Activated T-cell treated with anti-CD3 and anti-CD28 coated beads for 48 hours (primary cell): ENCODE measurements around the gene CMSS1.
"Not testable (repeated sequence)": the region's sequence is repeated elsewhere in the genome, so short reads cannot be mapped to it uniquely, and the experiment has no call there.

Experiments
- DNase-seq: peaks from one replicate; pipeline ENCODE4 v3.0.0-alpha.2; 2020; ENCODE audit warnings: low read depth

The CMSS1 gene

DNA sequence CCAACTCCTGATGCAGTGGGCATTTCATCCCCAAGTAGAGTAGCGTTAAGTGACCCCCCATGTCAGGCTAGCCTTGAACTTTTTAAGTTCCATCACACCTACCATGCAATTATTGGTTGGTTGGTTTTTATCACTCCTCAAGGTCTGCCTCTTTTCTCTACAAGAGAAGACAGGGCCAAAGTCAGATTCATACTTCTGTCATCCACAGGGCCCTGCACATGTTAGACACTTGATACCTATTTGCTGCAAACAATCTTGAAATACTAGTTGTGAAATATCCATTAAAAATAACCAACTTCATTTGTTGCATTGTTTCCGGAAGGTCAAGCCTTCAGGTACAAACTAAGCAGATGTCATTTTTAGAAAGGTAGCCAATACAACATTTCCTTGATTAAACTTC is 1.2 kb downstream of the CMSS1 start:
- DNase-seq = no peak

DNA sequence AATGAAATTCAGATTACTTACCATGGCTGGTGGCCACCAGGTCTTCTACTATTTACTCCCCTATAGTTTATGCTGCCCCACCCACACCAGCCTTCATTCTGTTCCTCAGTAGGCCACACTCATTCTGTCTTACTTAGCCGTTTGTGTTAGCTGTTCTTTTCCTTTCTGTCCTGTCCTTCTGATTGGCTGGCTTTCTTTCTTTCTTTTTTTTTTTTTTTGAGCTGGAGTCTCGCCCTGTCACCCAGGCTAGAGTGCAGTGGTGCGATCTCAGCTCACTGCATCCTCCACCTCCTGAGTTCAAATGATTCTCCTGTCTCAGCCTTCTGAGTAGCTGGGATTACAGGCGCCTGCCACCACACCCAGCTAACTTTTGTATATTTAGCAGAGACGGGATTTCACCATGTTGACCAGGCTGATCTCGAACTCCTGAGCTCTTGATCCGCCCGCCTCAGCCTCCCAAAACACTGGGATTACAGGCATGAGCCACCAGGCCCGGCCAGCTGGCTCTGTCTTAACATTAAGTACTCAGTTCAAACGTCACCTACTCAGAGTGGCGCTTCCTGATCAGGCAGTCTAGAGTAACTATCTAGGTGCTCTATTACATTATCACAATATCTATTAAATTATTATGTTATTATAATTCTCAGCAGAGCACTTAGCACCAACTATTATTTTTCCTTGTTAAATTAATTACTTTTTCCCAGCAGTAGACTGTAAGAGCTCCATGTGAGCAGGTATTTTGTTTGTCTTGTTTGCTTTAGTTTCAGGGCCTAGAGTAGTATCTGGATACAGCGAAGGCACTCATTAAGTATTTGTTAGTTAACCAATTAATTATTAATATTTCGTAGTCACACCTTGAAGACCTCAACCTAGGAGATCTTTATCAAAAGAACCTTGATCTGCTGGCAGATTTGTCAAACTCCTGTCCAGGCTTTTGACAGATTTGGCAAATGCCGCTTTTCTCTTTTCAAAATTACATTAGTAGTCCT is 6.4 kb downstream of the CMSS1 start:
- DNase-seq = no peak

DNA sequence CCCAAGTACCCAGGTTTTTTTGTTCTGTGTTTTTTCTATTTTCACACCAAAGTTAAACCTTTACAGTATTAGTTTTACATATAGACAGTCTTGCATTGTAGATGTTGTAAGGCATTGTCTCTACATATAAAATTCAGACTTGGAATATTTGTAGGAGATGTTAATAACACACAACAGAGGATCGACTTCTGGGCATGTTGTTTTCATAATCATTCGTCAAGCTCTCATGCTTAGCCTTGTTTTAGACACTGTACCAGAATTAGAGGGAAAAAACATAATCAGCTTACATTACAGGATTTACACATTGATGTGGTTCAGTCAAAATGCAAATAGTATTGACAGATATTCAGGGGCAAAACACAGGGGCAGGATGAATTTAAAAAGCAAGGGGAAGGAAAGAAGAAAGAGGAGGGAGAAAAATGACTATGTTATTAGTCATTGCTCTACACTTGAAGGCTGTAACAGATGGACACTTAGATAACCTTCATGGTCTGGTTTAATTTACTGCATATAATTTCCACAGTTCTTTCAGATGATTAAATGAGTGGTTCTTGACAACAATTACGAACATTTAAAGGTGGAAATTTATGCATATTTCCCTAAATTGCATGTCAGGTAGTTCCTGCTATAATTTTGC is 7.5 kb downstream of the CMSS1 start:
- DNase-seq = no peak

DNA sequence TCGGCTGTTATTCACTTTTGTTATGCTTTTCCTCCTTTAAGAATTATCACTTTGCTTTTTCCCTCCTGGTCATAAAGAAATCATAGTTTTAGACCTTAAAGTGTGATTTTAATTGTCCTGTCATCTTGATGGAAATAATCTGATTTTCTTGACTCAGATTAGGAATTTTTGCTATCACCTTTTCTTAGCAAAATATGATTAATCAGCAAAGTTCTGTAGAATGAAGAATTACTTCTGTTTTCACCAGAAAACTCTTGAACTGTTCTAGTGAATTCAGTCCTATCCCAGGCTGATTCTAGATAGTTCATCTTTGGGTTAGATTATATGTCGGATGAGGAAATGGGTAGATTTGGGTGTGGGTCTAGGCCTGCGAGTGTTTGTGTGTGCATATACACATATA is 12.2 kb downstream of the CMSS1 start:
- no peak for DNase-seq

DNA sequence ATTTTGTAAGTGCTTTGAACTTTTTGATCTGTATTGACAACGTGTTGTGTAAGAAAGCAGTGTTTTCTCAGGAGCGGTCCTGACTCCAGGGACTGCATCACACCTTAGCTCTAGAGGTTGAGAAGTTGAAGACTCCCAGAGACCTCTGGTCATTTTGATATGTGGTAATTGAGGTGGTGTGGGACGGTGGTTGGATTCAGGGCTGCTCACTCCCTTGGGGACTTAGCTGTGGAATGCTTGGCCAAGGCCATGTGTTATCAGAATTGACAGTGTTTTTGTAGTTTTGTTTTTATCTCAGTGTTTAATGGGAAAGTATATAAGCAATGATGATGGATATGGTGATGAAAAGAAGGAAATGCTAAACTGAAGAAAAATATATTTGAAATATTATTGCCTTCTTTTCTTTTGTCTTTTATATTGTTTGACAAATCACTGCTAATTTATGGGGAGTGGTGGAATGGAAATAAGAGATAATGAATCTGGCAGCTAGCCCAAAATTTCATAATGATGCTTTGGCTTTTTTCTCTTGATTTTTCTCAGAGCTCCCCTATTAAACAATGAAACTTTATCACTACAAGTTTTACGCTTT is 16.0 kb downstream of the CMSS1 start:
- no peak for DNase-seq

DNA sequence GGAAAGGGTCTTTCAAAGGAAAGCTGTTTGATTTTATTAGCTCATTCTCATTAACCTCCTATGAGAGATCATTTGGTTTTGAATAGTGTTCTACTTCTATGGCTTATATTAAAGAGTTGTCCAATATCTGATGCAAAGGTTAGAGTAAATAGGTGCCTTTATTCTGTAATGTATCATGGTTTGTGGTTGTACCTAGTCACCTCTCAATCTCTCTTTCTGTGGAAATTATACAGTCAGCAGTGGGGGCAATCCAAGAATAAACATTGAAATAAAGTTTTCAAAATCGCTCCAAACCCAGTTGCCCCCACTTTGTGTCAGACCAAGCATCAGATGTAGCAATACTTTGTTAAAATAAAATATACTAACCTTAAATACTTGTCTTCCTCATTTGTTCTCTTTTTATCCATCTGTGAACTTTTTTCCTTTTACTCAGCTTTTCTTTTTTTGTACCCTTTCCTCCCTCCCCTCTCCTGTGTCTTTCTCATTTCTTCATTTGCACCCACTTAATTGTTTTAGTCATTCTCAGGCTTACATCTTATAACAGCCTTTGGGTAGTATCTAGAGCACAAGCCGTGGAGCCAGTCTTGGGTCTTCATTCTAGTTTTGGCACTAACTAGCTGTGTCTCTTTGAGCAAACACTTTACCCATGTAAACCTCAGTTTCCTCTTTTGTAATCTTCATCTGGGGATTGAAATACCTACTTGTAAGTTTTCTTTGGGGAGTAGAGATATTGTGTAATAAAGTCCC is 16.7 kb downstream of the CMSS1 start:
- no peak for DNase-seq

DNA sequence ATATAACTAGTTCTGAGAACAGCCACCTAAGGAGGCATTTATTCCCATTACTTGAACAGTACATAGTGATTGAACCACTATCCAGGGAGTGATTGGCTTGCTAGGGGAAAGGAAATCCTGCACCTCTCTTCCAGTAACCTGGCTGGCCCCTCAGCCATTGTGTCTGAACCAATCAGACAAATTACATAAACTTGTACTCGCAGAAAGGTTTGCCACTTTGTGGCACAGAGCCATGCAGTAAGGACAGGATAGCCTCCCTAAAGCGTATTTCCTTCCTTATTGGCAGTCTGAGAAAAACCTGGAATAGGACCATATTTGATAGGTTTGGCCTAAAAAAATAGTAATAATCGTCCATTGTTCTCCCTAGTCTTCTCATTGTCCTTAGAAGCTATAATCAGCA is 19.0 kb downstream of the CMSS1 start:
- DNase-seq = no peak

DNA sequence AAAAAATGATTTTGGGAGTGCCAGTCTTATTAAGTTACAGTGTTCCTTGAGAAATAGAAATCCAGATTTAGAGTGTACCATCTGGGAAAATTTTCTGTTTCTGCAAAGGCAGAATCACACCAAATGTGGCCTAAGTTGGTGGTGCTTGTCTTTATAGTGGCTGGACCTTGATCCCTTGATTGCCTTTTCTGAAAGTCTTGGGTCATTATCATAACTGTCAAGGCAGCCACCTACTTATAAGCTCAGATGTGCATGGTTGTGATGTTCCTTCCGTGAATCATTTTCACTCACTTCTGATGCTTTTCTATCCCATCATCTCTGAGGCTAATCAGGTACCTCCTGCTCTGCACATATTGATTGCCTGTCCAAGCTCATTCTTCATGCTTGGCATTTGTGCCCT is 20.1 kb downstream of the CMSS1 start:
- DNase-seq = no peak

DNA sequence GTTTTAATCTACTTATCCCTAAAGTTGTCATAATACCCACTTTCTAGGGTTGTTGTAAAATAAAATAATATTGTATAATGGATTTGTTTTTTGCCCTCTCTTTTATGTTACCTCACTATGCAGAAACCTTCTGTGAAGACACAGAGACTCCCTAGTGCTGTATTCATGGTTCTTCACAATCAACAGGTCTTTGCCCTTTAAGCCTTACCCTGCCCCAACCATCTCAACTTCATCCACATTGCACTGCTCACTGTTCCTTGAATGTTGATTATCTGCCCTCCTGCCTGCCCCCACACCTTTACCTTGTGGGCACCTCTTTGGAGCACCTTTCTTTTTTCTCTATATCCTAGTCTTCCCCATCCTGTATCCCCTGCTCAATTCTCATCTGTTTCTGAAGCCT is 21.1 kb downstream of the CMSS1 start:
- no peak for DNase-seq

DNA sequence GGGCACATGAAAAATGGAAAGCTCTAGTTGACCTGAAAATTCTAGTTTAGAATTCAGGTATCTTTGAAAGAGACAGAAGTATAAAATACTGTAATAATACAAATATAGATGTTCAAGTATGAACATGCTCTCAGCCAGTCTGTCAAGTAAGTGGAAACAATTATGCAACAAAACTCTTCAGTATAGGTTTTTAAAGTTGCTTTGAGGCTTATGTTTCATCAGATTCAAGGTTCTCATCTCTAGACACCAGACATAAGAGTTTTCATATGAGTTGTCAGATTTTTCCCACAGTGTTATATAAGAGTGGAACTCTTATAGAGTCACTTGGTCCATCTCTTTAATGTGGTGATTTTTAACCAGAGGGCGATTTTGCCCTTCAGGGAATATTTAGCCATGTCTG is 22.0 kb downstream of the CMSS1 start:
- no peak for DNase-seq

DNA sequence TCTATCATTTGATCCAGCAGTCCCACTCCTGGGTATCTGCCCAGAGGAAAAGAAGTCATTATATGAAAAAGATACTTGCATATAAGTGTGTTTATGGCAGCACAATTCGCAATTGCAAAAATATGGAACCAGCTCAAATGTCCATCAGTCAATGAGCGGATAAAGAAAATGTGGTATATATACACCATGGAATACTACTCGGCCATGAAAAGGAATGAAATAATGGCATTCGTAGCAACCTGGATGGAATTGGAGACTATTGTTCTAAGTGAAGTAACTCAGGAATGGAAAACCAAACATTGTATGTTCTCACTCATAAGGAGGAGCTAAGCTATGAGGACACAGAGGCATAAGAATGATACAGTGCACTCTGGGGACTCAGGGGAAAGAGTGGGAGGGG is 24.3 kb downstream of the CMSS1 start:
- not testable (repeated sequence) for DNase-seq

DNA sequence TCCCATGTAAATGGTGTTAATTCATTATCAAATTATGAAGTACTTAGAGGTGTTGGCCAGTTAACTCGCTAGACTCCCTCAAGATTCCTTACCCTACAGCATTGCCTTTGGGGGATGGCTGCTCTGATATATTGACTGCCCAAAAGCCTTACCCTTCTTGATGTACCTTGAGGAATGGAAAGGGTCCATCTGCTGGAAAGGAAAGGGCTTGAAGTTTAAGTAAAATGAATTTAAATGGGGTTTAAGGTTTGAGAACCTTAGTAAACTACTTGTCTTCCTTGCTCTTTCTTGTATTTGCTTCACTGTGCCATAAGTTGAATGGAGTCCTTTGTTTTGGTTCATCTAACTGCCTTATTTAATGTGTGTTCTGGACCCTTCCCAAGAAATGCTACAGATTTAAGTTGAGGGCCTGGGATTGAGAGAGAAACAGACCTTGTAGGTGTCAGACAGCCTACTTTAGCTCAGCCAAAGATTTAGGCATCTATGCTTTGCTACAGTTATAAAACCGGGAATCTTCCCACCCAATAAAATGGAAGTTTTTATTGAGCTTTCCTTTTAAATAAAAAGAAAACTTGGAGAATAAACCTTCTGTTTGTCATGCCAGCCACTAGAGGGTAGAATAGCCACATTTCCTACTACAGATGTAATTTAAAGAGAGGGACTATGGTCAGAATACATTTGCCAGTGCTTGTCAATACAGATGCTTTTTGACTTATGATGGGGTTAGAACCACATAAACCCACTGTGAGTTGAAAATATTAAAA is 25.3 kb downstream of the CMSS1 start:
- no peak for DNase-seq

DNA sequence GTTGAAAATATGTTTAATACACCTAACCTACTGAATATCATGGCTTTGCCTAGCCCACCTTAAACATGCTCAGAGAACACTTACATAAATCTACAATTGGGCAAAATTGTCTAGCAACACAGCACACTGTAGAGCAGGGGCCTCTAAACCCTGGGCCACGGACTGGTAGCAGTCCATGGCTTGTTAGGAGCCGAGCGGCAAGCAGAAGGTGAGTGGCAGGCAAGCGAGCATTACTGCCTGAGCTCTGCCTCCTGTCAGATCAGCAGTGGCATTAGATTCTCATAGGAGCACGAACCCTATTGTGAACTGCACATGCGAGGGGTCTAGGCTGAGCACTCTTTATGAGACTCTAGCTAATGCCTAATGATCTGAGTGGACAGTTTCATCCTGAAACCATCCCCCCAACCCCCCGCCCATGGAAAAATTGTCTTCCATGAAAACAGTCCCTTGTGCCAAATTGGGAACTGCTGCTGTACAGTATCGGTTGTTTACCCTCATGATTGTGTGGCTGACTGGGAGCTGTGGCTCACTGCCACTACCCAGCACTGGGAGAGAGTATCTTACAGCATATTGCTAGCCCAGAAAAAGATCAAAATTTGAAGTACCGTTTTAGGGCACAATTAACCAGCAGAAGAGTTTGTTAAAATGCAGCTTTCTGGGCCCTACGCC is 26.1 kb downstream of the CMSS1 start:
- DNase-seq = no peak

DNA sequence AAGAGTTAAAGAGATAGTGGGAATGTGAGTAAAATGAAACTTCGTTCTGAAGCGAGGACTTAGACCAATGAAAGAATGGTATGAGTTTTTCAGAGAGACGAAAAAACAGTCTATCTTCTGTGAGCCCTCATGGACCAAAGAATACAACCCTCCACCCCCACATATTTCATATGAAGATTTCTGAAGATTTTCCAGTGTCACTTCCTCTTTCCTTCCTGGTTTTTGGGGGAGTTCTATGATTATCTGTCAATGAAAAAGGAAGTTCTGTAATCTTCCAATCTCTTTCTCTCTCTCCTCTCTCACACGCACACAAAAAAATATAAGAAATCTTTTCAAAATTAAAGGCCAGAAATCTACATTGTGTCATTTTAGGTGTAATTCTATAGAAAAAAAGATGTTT is 27.7 kb downstream of the CMSS1 start:
- DNase-seq = no peak

DNA sequence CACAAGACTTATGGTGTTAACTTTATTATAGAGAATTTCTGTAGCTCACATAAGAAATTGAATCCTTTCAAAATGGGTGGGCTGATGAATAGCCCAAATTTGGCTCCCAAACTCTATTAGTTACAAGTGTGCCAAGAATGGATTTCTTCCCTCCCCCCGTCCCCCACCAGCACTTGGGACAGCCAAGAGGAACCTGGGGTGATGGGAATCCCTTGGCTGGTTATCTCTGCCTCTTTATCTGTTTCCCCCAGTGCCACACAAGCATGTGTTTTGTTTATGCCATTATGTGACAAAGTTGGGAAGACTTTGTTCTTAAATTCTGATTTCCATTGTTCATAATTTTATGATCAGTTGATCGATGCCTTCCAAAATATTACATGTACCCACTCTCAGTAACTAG is 28.3 kb downstream of the CMSS1 start:
- no peak for DNase-seq

DNA sequence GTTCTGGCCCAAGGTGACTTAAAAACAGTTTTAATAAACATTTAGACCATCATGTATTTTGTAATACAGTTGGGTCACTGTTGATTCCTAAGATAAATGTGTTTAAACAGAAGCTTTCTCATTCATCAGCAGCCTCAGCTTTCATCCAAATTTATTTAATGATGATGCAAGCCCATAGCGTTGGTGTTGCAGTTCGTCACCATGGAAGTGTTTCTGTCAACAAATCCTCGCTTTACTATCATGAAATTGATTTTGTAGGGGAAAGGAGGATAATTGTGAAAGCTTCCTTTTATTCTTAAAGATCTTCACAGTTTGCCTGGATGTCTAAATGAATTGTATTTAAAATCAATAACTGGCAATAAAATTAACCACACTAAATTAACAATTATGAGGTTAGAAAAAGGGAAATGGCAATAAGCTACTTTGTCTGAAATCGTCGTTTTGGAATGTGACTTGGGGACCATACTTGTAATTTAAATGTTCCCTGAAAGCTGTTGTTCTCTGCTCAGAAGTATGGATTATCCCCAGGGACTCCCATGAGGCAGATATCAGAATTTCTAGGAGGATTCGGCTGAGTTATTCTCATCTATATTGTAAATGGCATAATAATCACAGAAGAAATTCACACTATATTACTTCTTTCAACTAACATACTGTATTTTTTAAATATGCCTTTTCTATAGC is 29.0 kb downstream of the CMSS1 start:
- no peak for DNase-seq

DNA sequence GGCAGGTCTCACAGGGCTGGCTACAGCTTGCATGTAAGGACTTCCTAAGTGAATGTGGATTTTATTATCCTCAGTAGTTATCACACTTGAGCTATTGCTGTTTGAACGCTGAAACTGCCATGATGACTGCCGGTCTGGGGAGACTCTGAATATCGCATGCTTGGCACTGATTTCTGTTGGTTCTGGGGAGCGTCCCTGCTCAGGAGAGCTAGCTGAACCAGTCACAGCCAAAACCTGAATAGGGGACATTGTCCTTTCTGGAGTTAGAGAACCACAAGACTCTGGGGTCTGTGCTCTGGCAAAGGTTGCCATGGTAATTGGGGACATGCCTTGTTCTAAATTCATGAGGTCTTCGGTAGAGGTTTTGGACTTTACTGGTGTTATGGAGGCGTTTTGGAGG is 30.8 kb downstream of the CMSS1 start:
- no peak for DNase-seq

DNA sequence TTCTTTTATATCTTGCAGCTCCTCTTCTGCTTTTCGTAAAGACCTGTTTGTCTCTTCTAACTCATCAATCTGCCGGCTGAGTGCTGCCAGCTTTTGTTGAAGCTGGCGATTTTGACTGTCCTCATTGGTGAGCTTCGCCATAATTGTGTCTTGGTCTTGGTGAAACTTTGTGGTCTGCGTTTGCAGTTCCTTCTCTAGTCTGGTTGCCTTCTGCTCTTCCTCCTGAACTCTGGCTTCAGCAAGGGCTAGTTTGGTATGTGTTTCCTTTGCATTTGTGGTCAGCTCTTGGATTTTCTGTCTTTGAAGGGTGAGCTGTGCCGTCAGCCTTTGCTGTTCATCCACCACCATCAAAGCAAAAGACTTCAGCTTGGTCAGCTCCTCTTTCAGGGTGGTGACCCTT is 32.9 kb downstream of the CMSS1 start:
- no peak for DNase-seq

DNA sequence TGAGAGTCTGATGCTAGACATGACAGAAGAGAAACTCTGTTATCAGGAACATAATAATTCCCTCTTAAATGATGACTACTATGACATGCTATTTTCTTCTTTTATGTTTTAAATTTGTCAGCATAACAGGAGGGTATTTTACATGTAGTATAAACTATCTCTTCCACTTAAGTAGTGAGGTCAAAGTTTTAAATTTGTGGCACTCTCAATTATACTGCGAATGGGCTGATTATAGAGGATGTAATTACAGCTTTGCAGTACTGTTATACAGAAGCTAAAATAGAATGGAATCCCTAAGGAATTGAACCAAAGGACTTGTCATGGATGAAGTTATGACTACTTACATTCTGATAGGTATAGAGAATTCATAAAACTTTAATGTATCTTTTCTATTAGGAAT is 34.3 kb downstream of the CMSS1 start:
- DNase-seq = no peak

DNA sequence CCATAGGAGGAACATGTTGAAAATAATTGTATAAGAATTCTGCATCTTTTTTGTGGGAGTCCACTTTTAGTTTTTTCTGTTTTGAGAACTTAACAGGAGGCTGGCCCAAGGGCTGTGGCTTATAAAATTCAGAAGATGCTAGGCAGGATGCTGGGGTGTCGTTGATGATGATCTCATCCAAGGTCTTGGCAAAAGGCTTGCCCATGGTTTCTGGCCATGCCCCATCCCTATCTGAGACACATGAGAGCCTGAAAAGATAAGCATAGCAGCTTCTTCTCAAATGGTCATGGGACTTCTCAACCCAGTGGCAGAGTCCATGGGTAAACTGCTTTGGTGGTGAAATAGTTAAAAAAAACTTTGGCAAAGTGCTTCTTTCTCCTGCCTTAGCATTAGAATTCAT is 35.2 kb downstream of the CMSS1 start:
- no peak for DNase-seq
